H1 (cell line): ENCODE results near the gene CBLC. TPM values are rescaled to one million over a fixed set of nuclear protein-coding genes. Genes with fewer than 3 reads are reported as not detected.

Experiments used
- CTCF ChIA-PET: fragments of 300-600 bp; sonication (Branson Sonifier 250); formaldehyde crosslinking; loops from one replicate; lab custom pipeline; 2021; ENCODE audit not compliant: partially characterized antibody; lab: Charles Lee
- POLR2A ChIA-PET: fragments of 300-600 bp; sonication (Branson Sonifier 250); formaldehyde crosslinking; loops from one replicate; lab custom pipeline; 2021; ENCODE audit warnings: inconsistent platforms; ENCODE audit not compliant: partially characterized antibody; lab: Charles Lee
- DNase-seq, 2 experiments: peaks; one replicate each; pipeline versions ENCODE4 v3.0.0 to v3.0.0-alpha.2; 2010 to 2022; ENCODE audit warnings: low spot score in 2 of 2, low read depth in 1 of 2, mixed read lengths in 1 of 2
- FAIRE-seq: peaks from 2 replicates; lab custom pipeline; 2011; peaks lifted over from hg19 to GRCh38; lab: Jason Lieb, UNC
- H2AFZ ChIP-seq: 2 replicates; pipeline ENCODE4 v1.8.1; 2012; ENCODE audit warnings: low read length, inconsistent platforms
- H2AK5ac ChIP-seq: 2 replicates; pipeline ENCODE4 v1.6.1; 2013; ENCODE audit warnings: low read depth, low read length
- H2BK120ac ChIP-seq: replicated peaks from 2 replicates; pipeline ENCODE3; 2013; ENCODE audit warnings: low read depth, low read length, inconsistent platforms
- H2BK12ac ChIP-seq: 2 replicates; pipeline ENCODE4 v1.6.1; 2013; ENCODE audit warnings: low read depth, low read length
- H2BK15ac ChIP-seq: 2 replicates; pipeline ENCODE4 v1.6.1; 2013; ENCODE audit warnings: low read length
- H2BK20ac ChIP-seq: 2 replicates; pipeline ENCODE4 v1.6.1; 2013; ENCODE audit warnings: low read length
- H2BK5ac ChIP-seq: 2 replicates; pipeline ENCODE4 v1.6.1; 2013; ENCODE audit warnings: low read depth, low read length
- H3K14ac ChIP-seq: 2 replicates; pipeline ENCODE4 v1.6.1; 2013; ENCODE audit warnings: inconsistent platforms; ENCODE audit not compliant: insufficient read length
- H3K18ac ChIP-seq: 2 replicates; pipeline ENCODE4 v1.6.1; 2013; ENCODE audit warnings: low read length; ENCODE audit errors: extremely low read depth
- H3K23ac ChIP-seq: 2 replicates; pipeline ENCODE4 v1.6.1; 2013; ENCODE audit warnings: inconsistent platforms; ENCODE audit not compliant: insufficient read length
- H3K23me2 ChIP-seq: 2 replicates; pipeline ENCODE4 v1.6.1; 2013; ENCODE audit warnings: low read depth, low read length
- H3K27ac ChIP-seq: 2 replicates; pipeline ENCODE4 v1.6.1; 2011; ENCODE audit warnings: low read depth, low read length, inconsistent platforms
- H3K27me3 ChIP-seq, 4 experiments: replicated peaks in 1 of 4; 1 replicate in 1 of 4; 2 replicates in 3 of 4; pipeline versions ENCODE4 v1.6.1 to v1.8.1; 2011 to 2013; ENCODE audit warnings: low read length in 3 of 4, mild to moderate bottlenecking in 3 of 4, inconsistent platforms in 2 of 4, mixed read lengths in 2 of 4, moderate library complexity in 1 of 4; ENCODE audit not compliant: control insufficient read depth in 3 of 4, insufficient read depth in 3 of 4; ENCODE audit errors: extremely low read depth in 1 of 4
- H3K36me3 ChIP-seq, 4 experiments: 2 replicates each; pipeline versions ENCODE4 v1.6.1 to v1.8.1; 2011 to 2013; ENCODE audit warnings: mild to moderate bottlenecking in 4 of 4, low read length in 3 of 4, moderate library complexity in 2 of 4, control low read depth in 1 of 4, inconsistent platforms in 1 of 4; ENCODE audit not compliant: insufficient read depth in 4 of 4, control insufficient read depth in 2 of 4
- H3K4ac ChIP-seq: replicated peaks from 2 replicates; pipeline ENCODE3; 2013; ENCODE audit warnings: low read length, low read depth, mixed read lengths, inconsistent platforms; ENCODE audit not compliant: insufficient read length
- H3K4me1 ChIP-seq, 4 experiments: replicated peaks in 1 of 4; 1 replicate in 1 of 4; 2 replicates in 3 of 4; pipeline versions ENCODE4 v1.6.1 to v1.8.1; 2011 to 2013; ENCODE audit warnings: low read length in 3 of 4, inconsistent platforms in 2 of 4, mixed read lengths in 1 of 4; ENCODE audit not compliant: insufficient read depth in 4 of 4, control insufficient read depth in 3 of 4
- H3K4me2 ChIP-seq, 2 experiments: 2 replicates each; pipeline versions ENCODE4 v1.6.1 to v1.8.1; 2011 to 2013; ENCODE audit warnings: low read depth in 2 of 2, low read length in 2 of 2, control low read depth in 1 of 2, inconsistent platforms in 1 of 2, mild to moderate bottlenecking in 1 of 2; ENCODE audit not compliant: insufficient read depth in 1 of 2
- H3K4me3 ChIP-seq, 4 experiments: fragments of 200-600, 300-600 bp in 1 of 4; sonication (generic), shearing (Covaris generic), sonication (Bioruptor Twin) in 1 of 4; 2 replicates each; pipeline versions ENCODE4 v1.5.1 to v1.8.1; 2011 to 2016; ENCODE audit warnings: low read length in 4 of 4, low read depth in 3 of 4, control low read depth in 2 of 4, inconsistent platforms in 2 of 4, mild to moderate bottlenecking in 2 of 4, mixed read lengths in 1 of 4, moderate library complexity in 1 of 4; ENCODE audit not compliant: insufficient read depth in 2 of 4; ENCODE audit errors: extremely low read depth in 1 of 4
- H3K56ac ChIP-seq: replicated peaks from 2 replicates; pipeline ENCODE3; 2013; ENCODE audit warnings: low read depth, mild to moderate bottlenecking, mixed read lengths, low read length, inconsistent platforms; ENCODE audit not compliant: insufficient read length
- H3K79me1 ChIP-seq: 2 replicates; pipeline ENCODE4 v1.6.1; 2013; ENCODE audit warnings: low read depth, low read length, control low read depth
- H3K79me2 ChIP-seq, 2 experiments: 2 replicates each; pipeline versions ENCODE4 v1.6.1 to v1.8.1; 2012 to 2013; ENCODE audit warnings: low read length in 2 of 2, mild to moderate bottlenecking in 2 of 2, inconsistent platforms in 1 of 2; ENCODE audit not compliant: insufficient read depth in 2 of 2, control insufficient read depth in 1 of 2
- H3K9ac ChIP-seq, 4 experiments: replicated peaks in 1 of 4; 1 replicate in 1 of 4; 2 replicates in 3 of 4; pipeline versions ENCODE4 v1.6.1 to v1.8.1; 2011 to 2013; ENCODE audit warnings: low read depth in 3 of 4, low read length in 3 of 4, control low read depth in 2 of 4, mild to moderate bottlenecking in 2 of 4, moderate library complexity in 2 of 4, inconsistent platforms in 1 of 4; ENCODE audit errors: extremely low read depth in 1 of 4
- H3K9me3 ChIP-seq, 2 experiments: 2 replicates each; pipeline versions ENCODE4 v1.6.1 to v1.8.1; 2012 to 2013; ENCODE audit warnings: mild to moderate bottlenecking in 2 of 2, moderate library complexity in 2 of 2, control low read depth in 1 of 2, inconsistent platforms in 1 of 2, low read depth in 1 of 2, low read length in 1 of 2, mixed read lengths in 1 of 2; ENCODE audit not compliant: insufficient read depth in 2 of 2
- H4K20me1 ChIP-seq, 2 experiments: replicated peaks in 1 of 2; 2 replicates each; pipeline versions ENCODE3 to v1.8.1; 2011 to 2013; ENCODE audit warnings: inconsistent platforms in 2 of 2, low read length in 2 of 2, mild to moderate bottlenecking in 1 of 2; ENCODE audit not compliant: insufficient read depth in 2 of 2, control insufficient read depth in 1 of 2
- H4K5ac ChIP-seq: 2 replicates; pipeline ENCODE4 v1.6.1; 2013; ENCODE audit warnings: low read length, low read depth, mixed read lengths, inconsistent platforms; ENCODE audit not compliant: insufficient read length
- H4K8ac ChIP-seq: 2 replicates; pipeline ENCODE4 v1.8.0; 2013; ENCODE audit warnings: mild to moderate bottlenecking, moderate library complexity, low read length, inconsistent platforms; ENCODE audit not compliant: insufficient read depth; ENCODE audit errors: extremely low read depth
- H4K91ac ChIP-seq: replicated peaks from 2 replicates; pipeline ENCODE3; 2013; ENCODE audit warnings: low read length, mixed read lengths, inconsistent platforms; ENCODE audit not compliant: insufficient read length
- ATF2 ChIP-seq: IDR thresholded peaks from 2 replicates; pipeline ENCODE4 v1.6.1; 2012; ENCODE audit warnings: low read length, inconsistent platforms
- BCL11A ChIP-seq, 2 experiments: IDR thresholded peaks; one replicate each; pipeline ENCODE4 v1.6.1; 2011; ENCODE audit warnings: low read depth in 2 of 2, low read length in 2 of 2, mild to moderate bottlenecking in 2 of 2
- CREB1 ChIP-seq: IDR thresholded peaks from 2 replicates; pipeline ENCODE4 v1.6.1; 2012; ENCODE audit warnings: inconsistent platforms
- FOSL1 ChIP-seq: IDR thresholded peaks from 2 replicates; pipeline ENCODE4 v1.6.1; 2011; ENCODE audit warnings: mild to moderate bottlenecking, low read depth, low read length, moderate library complexity; ENCODE audit not compliant: insufficient read depth
- HDAC6 ChIP-seq: IDR thresholded peaks from one replicate; pipeline ENCODE4 v1.7.1; 2012; ENCODE audit warnings: low read depth, mild to moderate bottlenecking, inconsistent platforms, low read length, moderate library complexity
- RAD21 ChIP-seq, 2 experiments: IDR thresholded peaks in 1 of 2; conservative IDR thresholded peaks in 1 of 2; 2 replicates each; pipeline ENCODE4 v1.6.1; 2011; ENCODE audit warnings: low read depth in 2 of 2, low read length in 2 of 2, improper control_type of control experiment in 1 of 2, inconsistent platforms in 1 of 2, mild to moderate bottlenecking in 1 of 2, moderate library complexity in 1 of 2
- SP1 ChIP-seq: IDR thresholded peaks from 2 replicates; pipeline ENCODE4 v1.6.1; 2011; ENCODE audit warnings: low read depth, low read length
- SUZ12 ChIP-seq: fragments of 200-600 bp; sonication (generic); IDR thresholded peaks from 2 replicates; pipeline ENCODE4 v1.6.1; 2012; ENCODE audit warnings: mild to moderate bottlenecking, inconsistent platforms, low read length, moderate library complexity, mixed read lengths
- TAF1 ChIP-seq: IDR thresholded peaks from 2 replicates; pipeline ENCODE4 v1.6.1; 2011; ENCODE audit warnings: mild to moderate bottlenecking, low read depth, low read length
- TBP ChIP-seq: IDR thresholded peaks from 2 replicates; pipeline ENCODE4 v1.6.1; 2011; ENCODE audit warnings: low read depth, low read length, improper control_type of control experiment
- WGBS, 2 experiments: shearing (Covaris generic) in 1 of 2; methylation state at CpG; one replicate each; pipeline versions ENCODE4 v1.1.6 to v1.1.7; 2013 to 2015; ENCODE audit warnings: low lambda C conversion rate in 2 of 2, mixed read lengths in 2 of 2, inconsistent platforms in 1 of 2, low coverage in 1 of 2, missing lambda C conversion rate in 1 of 2; ENCODE audit not compliant: insufficient replicate concordance in 2 of 2, insufficient coverage in 1 of 2, insufficient read length in 1 of 2; ENCODE audit errors: extremely low coverage in 1 of 2, missing lambda C conversion rate in 1 of 2; 5-methylcytosine and 5-hydroxymethylcytosine counted together
- polyA plus RNA-seq, 7 experiments: library from polyadenylated mRNA; depleted of rRNA in 3 of 7; stranded (reverse) in 5 of 7; unstranded in 2 of 7; fragments of >200 nt in 5 of 7; fragments of 200-250 nt in 2 of 7; gene quantifications; 1 replicate in 5 of 7; 2 replicates in 1 of 7; 4 replicates in 1 of 7; pipeline versions ENCODE4 v1.2.1 to v1.2.3, GENCODE V29; 2011 to 2013; ENCODE audit warnings: missing spikeins in 2 of 7, mixed read lengths in 2 of 7
- total RNA-seq: library from RNA; stranded (reverse); fragmentation: NEBNext Ultra II Directional; extraction: Animal tissue kit (Norgen Biotek cat#: 25700); gene quantifications from 2 replicates; pipeline ENCODE4 v1.2.1, GENCODE V29; 2021

CBLC gene
- total and polyA plus RNA-seq, 2 of the 8 experiments (the other 6 are each of a cell fraction or from before 2014, with no cell fraction given): 17.4 to 35.7 TPM

GRCh38 chr19:44775676-44776240 is 1.9 kb upstream of the CBLC start:
- Histone ChIP-seq H3K9me3 (no peaks in the 10 kb centered on the region), H4K91ac (no peak overlapping the region)

More at GRCh38 chr19:44775676-44776240, 1.9 kb upstream of the CBLC start:
- 93% methylated on average over 6 of the region's 6 CpGs; no CpG with 5 or more reads in 1 of the 2 experiments for WGBS, 2 experiments
- Histone ChIP-seq H2BK120ac (no peak overlapping the region), H2BK12ac (no peak overlapping the region), H2AFZ (no peak overlapping the region), H2BK15ac (no peak overlapping the region), H3K79me1 (no peaks in the 10 kb centered on the region; the same call in 1 of the 2 replicates), H4K5ac (no peak overlapping the region), H3K36me3 (0 out of 8 replicates have a peak, but pooled peaks cover 0 to under 1% (median 0%) of the 10 kb centered on the region in 4 experiments), H3K23ac (no peak overlapping the region), H3K4me3 (no peak overlapping the region), H2BK20ac (peak overlapping the region; percentile 86; the same call in 1 of the 2 replicates), H4K8ac (no peak overlapping the region), H3K79me2 (no peaks in the 10 kb centered on the region), H2BK5ac (no peak overlapping the region), H4K20me1 (no peaks in the 10 kb centered on the region), H3K9ac (no peak overlapping the region), H3K18ac (no peak overlapping the region), H3K4me2 (no peak overlapping the region), H3K56ac (no peak overlapping the region), H3K4me1 (peaks cover 0 to 9% (median 4%) of the 10 kb centered on the region in 4 experiments; a peak in 6 of 7 replicates), H3K23me2 (peaks cover 3% of the 10 kb centered on the region; the same call in 1 of the 2 replicates), H2AK5ac (no peak overlapping the region), H3K27ac (no peak overlapping the region), H3K4ac (no peak overlapping the region)
- no peak for DNase-seq
- ChIA-PET CTCF (interaction anchor here (0.8 to 16.4 kb wide), 3 partner anchors 11 to 51 kb away, joined by 4 to 468 read pairs (median 64); partner anchors contain the start of gene BCAM), POLR2A (no interaction called here)
- FAIRE-seq: no peak
- no peak for TF ChIP-seq CREB1
- TF ChIP-seq HDAC6: no peak
- TF ChIP-seq FOSL1: no peak
- TF ChIP-seq TBP: no peak
- TF ChIP-seq TAF1: no peak
- no peak for TF ChIP-seq RAD21 (IDR thresholded peaks at IDR 0.05 in 1 of 2, conservative IDR thresholded peaks at IDR 0.05 in 1 of 2; ENCODE audit: low read depth in 2 of 2, low read length in 2 of 2)
- no peak for TF ChIP-seq ATF2
- TF ChIP-seq SP1: no peak
- no peak for TF ChIP-seq SUZ12
- no peak for TF ChIP-seq BCL11A (IDR thresholded peaks at IDR 0.05; ENCODE audit: low read depth in 2 of 2, low read length in 2 of 2)
- TF ChIP-seq, all 59 proteins: peak for 0
- Histone ChIP-seq H3K27me3 (peaks cover 0 to 2% (median 0%) of the 10 kb centered on the region in 4 experiments; a peak in 1 of 7 replicates), H3K14ac (no peak overlapping the region)
